ENCODE results near the gene PIK3R5.

GRCh38 chr17:8872036-8872704 lies 93.3 kb downstream of the PIK3R5 start:
- TF ChIP-seq GATA2 (IDR thresholded peaks at IDR 0.05; ENCODE audit: low read depth, low read length) (no peak), GATA3 (IDR thresholded peaks at IDR 0.05; ENCODE audit: low read depth, low read length) (no peak)

Data from SH-SY5Y (cell line).